ENCODE results near the gene PPT1. TPM values are rescaled to one million over a fixed set of nuclear protein-coding genes. Genes with fewer than 3 reads are reported as not detected.

Gene PPT1
- total RNA-seq, 3 donors from 2014 or later = 16.7 to 63.1 (median 39.1) TPM

DNA sequence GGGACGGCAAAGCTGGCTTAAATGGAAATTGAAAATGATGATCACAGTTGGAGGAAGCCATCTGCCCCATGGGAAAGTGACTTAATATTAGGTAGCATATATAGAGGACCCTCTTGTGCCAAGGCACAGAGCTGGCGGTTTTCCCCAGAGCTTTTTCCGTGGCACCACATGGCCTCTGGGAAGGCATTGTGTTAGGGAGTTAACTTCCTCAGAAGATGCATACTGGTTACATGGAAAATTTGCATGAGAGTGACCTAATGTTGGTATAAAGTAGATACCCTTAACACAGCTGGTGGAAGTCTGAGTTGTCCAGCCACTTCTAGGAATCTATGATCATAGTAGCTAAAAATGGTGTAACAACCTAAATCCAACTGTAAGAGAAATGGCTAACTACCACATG is 29.2 kb downstream of the PPT1 start:
- no peaks in the 10 kb centered on the region for H3K9me3 ChIP-seq
- TF ChIP-seq CTCF (IDR thresholded peaks at IDR 0.05) = no peak
- no peak for ATAC-seq
- no peaks in the 10 kb centered on the region for H3K4me1 ChIP-seq (ENCODE audit: low read depth)
- peaks cover 21% of the 10 kb centered on the region for H3K36me3 ChIP-seq (ENCODE audit: low read depth)
- intact Hi-C loops (cut with DNase I, micrococcal nuclease) = no loop called here
- no peak for DNase-seq
- H3K4me3 ChIP-seq = no peak overlapping the region

DNA sequence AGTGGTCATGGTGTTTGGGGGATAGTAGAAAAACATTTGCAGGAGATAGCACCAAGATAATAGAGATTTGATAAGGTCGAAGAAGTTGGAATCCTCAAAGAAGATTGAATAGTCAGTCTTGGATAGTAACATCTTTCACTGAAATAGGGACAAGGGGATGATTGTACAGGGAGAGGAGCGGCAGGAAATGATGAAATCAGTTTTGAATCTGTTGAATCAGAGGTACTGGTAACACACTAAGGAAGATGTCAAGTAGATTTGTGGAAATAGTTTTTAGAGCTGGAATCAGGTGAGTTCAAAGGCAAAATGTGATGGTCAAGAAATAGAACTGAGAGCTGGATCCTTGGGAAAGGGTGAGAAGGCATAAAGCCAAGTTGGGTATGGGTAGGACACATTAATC is 30.0 kb downstream of the PPT1 start:
- intact Hi-C loops (cut with DNase I, micrococcal nuclease) = no loop called here
- Histone ChIP-seq H3K9me3 (no peaks in the 10 kb centered on the region), H3K36me3 (ENCODE audit: low read depth) (peaks cover 19% of the 10 kb centered on the region), H3K4me1 (ENCODE audit: low read depth) (no peaks in the 10 kb centered on the region), H3K4me3 (no peak overlapping the region)
- no peak for DNase-seq
- no peak for TF ChIP-seq CTCF (IDR thresholded peaks at IDR 0.05)
- no peak for ATAC-seq

DNA sequence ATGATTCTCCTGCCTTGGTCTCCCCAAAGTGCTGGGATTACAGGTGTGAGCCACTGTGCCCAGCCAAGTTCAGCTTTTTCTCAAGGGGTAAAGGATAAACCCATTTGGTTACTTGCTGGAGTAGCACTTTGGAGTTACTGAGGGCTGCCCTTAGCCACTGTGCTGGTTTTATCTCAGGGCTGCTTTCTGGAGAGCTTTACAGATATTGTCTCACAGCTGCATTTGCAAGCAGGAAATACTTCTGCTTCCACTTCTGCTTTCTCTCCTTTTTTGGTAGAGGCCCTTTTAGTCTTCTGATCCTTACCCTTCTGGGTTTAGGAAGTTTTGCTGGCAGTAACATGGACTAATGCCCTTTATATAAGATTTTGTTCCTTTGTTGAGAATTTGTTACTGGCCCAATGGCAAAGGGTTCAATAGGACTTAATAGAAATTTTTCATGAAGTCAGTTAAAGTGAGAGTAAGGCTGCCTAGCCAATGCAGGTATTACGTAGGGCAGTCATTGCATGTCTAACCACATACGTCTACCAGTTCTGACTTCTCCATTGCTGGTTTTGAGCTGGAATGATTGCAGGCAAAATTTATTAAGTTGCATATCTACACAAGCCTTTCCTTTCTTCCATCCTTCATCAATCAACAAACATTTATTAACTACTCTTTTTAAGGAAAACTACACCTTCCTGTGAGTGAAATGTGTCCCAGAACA is 32.1 kb downstream of the PPT1 start:
- Histone ChIP-seq H3K9me3 (no peaks in the 10 kb centered on the region), H3K4me3 (no peak overlapping the region), H3K36me3 (ENCODE audit: low read depth) (peaks cover 6% of the 10 kb centered on the region), H3K4me1 (ENCODE audit: low read depth) (peaks cover 4% of the 10 kb centered on the region)
- DNase-seq (no peak), ATAC-seq (peak; percentile 63)
- intact Hi-C loops (cut with DNase I, micrococcal nuclease) = no loop called here
- no peak for TF ChIP-seq CTCF (IDR thresholded peaks at IDR 0.05)

- Histone ChIP-seq H3K4me1 (ENCODE audit: low read depth) (peaks cover 46% of the 10 kb centered on the region), H3K4me3 (no peak overlapping the region), H3K36me3 (ENCODE audit: low read depth) (no peaks in the 10 kb centered on the region), H3K9me3 (no peaks in the 10 kb centered on the region)
- intact Hi-C loops (cut with DNase I, micrococcal nuclease) = no loop called here
- ATAC-seq (no peak), DNase-seq (no peak)
- TF ChIP-seq CTCF (IDR thresholded peaks at IDR 0.05) = no peak
These were observed 36.9 kb downstream of the PPT1 start for GRCh38 chr1:40059960-40060750.

- peak; percentile 90 for ATAC-seq
- no peak for TF ChIP-seq CTCF (IDR thresholded peaks at IDR 0.05)
- no peak overlapping the region for H3K4me3 ChIP-seq
- intact Hi-C loops (cut with DNase I, micrococcal nuclease) = no loop called here
- no peak for DNase-seq
- H3K9me3 ChIP-seq = no peaks in the 10 kb centered on the region
- H3K4me1 ChIP-seq (ENCODE audit: low read depth) = peaks cover 50% of the 10 kb centered on the region
- no peaks in the 10 kb centered on the region for H3K36me3 ChIP-seq (ENCODE audit: low read depth)
These were observed 37.6 kb downstream of the PPT1 start for GRCh38 chr1:40059338-40059959.

Data from mucosa of descending colon (tissue), 3 donors.